Stomach (tissue), 4 donors: Measurements from ENCODE around the gene VEGFB.

Experiments
- CTCF ChIP-seq, 7 experiments: fragments of 450-650 bp in 4 of 7; fragments of 200-600 bp in 3 of 7; sonication (generic) in 3 of 7; IDR thresholded peaks; one replicate each; pipeline ENCODE4 v1.5.1; 2016 to 2019; ENCODE audit warnings: antibody characterized with exemption in 7 of 7, control low read depth in 2 of 7, mild to moderate bottlenecking in 1 of 7
- EP300 ChIP-seq: sonication (generic); formaldehyde crosslinking; IDR thresholded peaks from one replicate; pipeline ENCODE4 v1.6.1; 2017; ENCODE audit warnings: antibody characterized with exemption
- POLR2AphosphoS5 ChIP-seq, 3 donors: sonication (generic); formaldehyde crosslinking; IDR thresholded peaks; one replicate each; pipeline ENCODE4 v1.6.1; 2016; ENCODE audit warnings: antibody characterized with exemption in 3 of 3

DNA sequence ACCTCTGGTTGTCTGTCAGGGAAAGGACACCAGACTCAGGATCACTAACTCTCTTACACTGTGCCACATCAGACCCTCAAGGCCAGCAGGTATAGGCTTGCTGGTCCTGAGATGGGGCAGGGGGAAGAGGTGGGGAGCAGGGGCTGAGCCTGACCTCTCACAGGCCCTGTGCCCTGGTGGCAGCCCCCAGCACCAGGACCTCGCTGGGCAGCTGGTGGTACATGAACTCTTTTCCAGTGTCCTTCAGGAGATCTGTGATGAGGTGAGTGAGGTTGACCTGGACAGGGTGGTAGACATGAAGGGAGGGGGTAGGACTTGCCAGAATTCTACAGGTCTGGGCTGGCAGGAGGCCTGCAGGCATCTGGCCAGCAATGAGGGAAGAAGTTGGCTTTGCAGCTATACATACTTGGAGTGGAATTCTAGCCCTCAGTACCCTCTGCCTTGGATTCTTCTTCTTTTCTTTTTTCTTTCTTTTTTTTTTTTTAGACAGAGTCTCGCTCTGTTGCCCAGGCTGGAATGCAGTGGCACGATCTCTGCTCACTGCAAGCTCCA, 6.9 kb upstream of the VEGFB start:
- TF ChIP-seq CTCF (IDR thresholded peaks at IDR 0.05) (no peak), POLR2AphosphoS5 (IDR thresholded peaks at IDR 0.05) (no peak), EP300 (no peak)
